HepG2 (cell line): Measurements from ENCODE around the gene NAGA. TPM values are rescaled to one million over a fixed set of nuclear protein-coding genes. Genes with fewer than 3 reads are reported as not detected.

Experiments used
- ATAC-seq: fragments of 200-7000 bp; cut with Tn5 transposase; 3 replicates; pipeline ENCODE4 v1.9.1; 2020; ENCODE audit warnings: mild to moderate bottlenecking, moderate library complexity
- BruUV-seq: library from RNA; stranded (reverse); fragments of 400-500 nt; replicated peaks from 2 replicates; lab custom pipeline; 2021; lab: Mats Ljungman, UMichigan
- CTCF ChIA-PET: fragments of 300-600 bp; formaldehyde crosslinking; extraction: SDS; loops from one replicate; lab custom pipeline; 2021; ENCODE audit warnings: low total read pairs, inconsistent platforms, low intra/inter-chr PET ratio; lab: Yijun Ruan, JAX
- POLR2A ChIA-PET: fragments of 350-600 bp; sonication (Branson Sonifier 250); formaldehyde crosslinking; loops from one replicate; lab custom pipeline; 2020; ENCODE audit warnings: antibody characterized with exemption, inconsistent platforms; lab: Yijun Ruan, JAX
- DNase-seq: peaks from one replicate; pipeline ENCODE4 v3.0.0-alpha.2; 2015; ENCODE audit warnings: low spot score
- FAIRE-seq: peaks from 3 replicates; lab custom pipeline; 2011; peaks lifted over from hg19 to GRCh38; lab: Jason Lieb, UNC
- H2AFZ ChIP-seq: one replicate; pipeline ENCODE4 v1.6.1; 2011; ENCODE audit warnings: low read length, inconsistent platforms
- H3K27ac ChIP-seq: fragments of 300-600 bp; 3 replicates; pipeline ENCODE4 v1.8.0; 2011; ENCODE audit warnings: mixed run types, mild to moderate bottlenecking, mixed read lengths, low read length, inconsistent platforms; ENCODE audit not compliant: insufficient read depth; ENCODE audit errors: extremely low read length
- H3K27me3 ChIP-seq, 2 experiments: fragments of 200-600 bp in 1 of 2; 2 replicates in 1 of 2; 3 replicates in 1 of 2; pipeline versions ENCODE4 v1.6.0 to v1.8.0; 2011; ENCODE audit warnings: low read length in 2 of 2, mild to moderate bottlenecking in 2 of 2, moderate library complexity in 2 of 2, inconsistent platforms in 1 of 2; ENCODE audit not compliant: insufficient read depth in 2 of 2, control insufficient read depth in 1 of 2
- H3K36me3 ChIP-seq, 2 experiments: fragments of 200-600 bp in 1 of 2; replicated peaks in 1 of 2; 2 replicates in 1 of 2; 3 replicates in 1 of 2; pipeline versions ENCODE4 v1.5.1 to v1.8.0; 2011; ENCODE audit warnings: low read length in 2 of 2, inconsistent platforms in 1 of 2; ENCODE audit not compliant: insufficient read depth in 2 of 2, control insufficient read depth in 1 of 2
- H3K4me1 ChIP-seq: 2 replicates; pipeline ENCODE4 v1.5.1; 2012; ENCODE audit warnings: low read length, inconsistent platforms; ENCODE audit not compliant: insufficient read depth
- H3K4me2 ChIP-seq: 2 replicates; pipeline ENCODE4 v1.6.0; 2011; ENCODE audit warnings: low read depth, low read length, inconsistent platforms
- H3K4me3 ChIP-seq, 3 experiments: fragments of 200-600 bp in 1 of 3; sonication (generic), shearing (Covaris generic) in 1 of 3; replicated peaks in 1 of 3; 2 replicates each; pipeline ENCODE4 v1.5.1; 2011 to 2016; ENCODE audit warnings: low read length in 3 of 3, inconsistent platforms in 2 of 3, low read depth in 2 of 3, mild to moderate bottlenecking in 2 of 3, control low read depth in 1 of 3, mixed read lengths in 1 of 3; ENCODE audit not compliant: insufficient read depth in 1 of 3
- H3K79me2 ChIP-seq: one replicate; pipeline ENCODE4 v1.6.1; 2011; ENCODE audit warnings: low read length, inconsistent platforms; ENCODE audit not compliant: insufficient read depth
- H3K9ac ChIP-seq: 2 replicates; pipeline ENCODE4 v1.6.0; 2011; ENCODE audit warnings: mild to moderate bottlenecking, low read depth, low read length, inconsistent platforms; ENCODE audit not compliant: insufficient read depth
- H3K9me3 ChIP-seq: 2 replicates; pipeline ENCODE4 v1.5.1; 2012; ENCODE audit warnings: mild to moderate bottlenecking, low read length
- H4K20me1 ChIP-seq: 2 replicates; pipeline ENCODE4 v1.6.0; 2011; ENCODE audit warnings: inconsistent platforms, mild to moderate bottlenecking, low read length, moderate library complexity; ENCODE audit not compliant: insufficient read depth
- GABPA ChIP-seq, 2 experiments: IDR thresholded peaks; 2 replicates each; pipeline ENCODE4 v1.6.1; 2011 to 2016; ENCODE audit warnings: low read depth in 2 of 2, low read length in 1 of 2, missing biosample characterization in 1 of 2, missing genetic modification characterization in 1 of 2
- SALL2 ChIP-seq: sonication (generic); formaldehyde crosslinking; IDR thresholded peaks from 2 replicates; pipeline ENCODE4 v1.8.1; 2023; ENCODE audit warnings: mild to moderate bottlenecking, missing genetic modification reagents, inconsistent platforms
- ZBTB42 ChIP-seq: sonication (generic); formaldehyde crosslinking; IDR thresholded peaks from 2 replicates; pipeline ENCODE4 v1.5.0; 2020; ENCODE audit warnings: mild to moderate bottlenecking, missing genetic modification reagents
- whole genome bisulfite sequencing: methylation state at CpG from one replicate; pipeline ENCODE4 v1.1.6; 2017; ENCODE audit warnings: low lambda C conversion rate; 5-methylcytosine and 5-hydroxymethylcytosine counted together
- in situ Hi-C: cut with HindIII; loops from 2 replicates; pipeline ENCODE4 v1.10.0; 2017; ENCODE audit warnings: low pct_unique_long_range_greater_than_20kb; ENCODE audit not compliant: extremely low pct_ligation_motif_present
- intact Hi-C: fragments of 100-400 bp; cut with micrococcal nuclease; formaldehyde crosslinking; loops from one replicate; pipeline ENCODE4 v1.10.0; 2022; ENCODE audit not compliant: unreplicated experiment
- polyA plus RNA-seq, 8 experiments: library from polyadenylated mRNA; depleted of rRNA in 3 of 8; stranded (reverse) in 7 of 8; unstranded in 1 of 8; fragments of >200 nt; fragmentation: Illumina TruSeq in 4 of 8; extraction: Trizol in 4 of 8; gene quantifications; 2 replicates each; pipeline versions ENCODE4 v1.2.1 to v1.2.3, GENCODE V29; 2011 to 2016; ENCODE audit warnings: low read depth in 4 of 8, missing spikeins in 1 of 8, mixed read lengths in 1 of 8; ENCODE audit not compliant: insufficient read depth in 1 of 8
- total RNA-seq, 5 experiments: library from RNA; depleted of rRNA; stranded (reverse); fragments of >200 nt; fragmentation: Illumina TruSeq; extraction: Trizol; gene quantifications; 2 replicates each; pipeline ENCODE4 v1.2.3, GENCODE V29; 2016; ENCODE audit warnings: low read depth in 1 of 5
- TF ChIP-seq, protein P1 (sequence below): sonication (generic); formaldehyde crosslinking; IDR thresholded peaks from 2 replicates; pipeline ENCODE4 v1.4.0; 2020; ENCODE audit warnings: mild to moderate bottlenecking, low read depth, missing genetic modification reagents

The NAGA gene
- total and polyA plus RNA-seq, 2 of the 13 experiments (the other 11 are each of a cell fraction or from before 2014, with no cell fraction given), result 15.1 to 23.4 TPM

DNA sequence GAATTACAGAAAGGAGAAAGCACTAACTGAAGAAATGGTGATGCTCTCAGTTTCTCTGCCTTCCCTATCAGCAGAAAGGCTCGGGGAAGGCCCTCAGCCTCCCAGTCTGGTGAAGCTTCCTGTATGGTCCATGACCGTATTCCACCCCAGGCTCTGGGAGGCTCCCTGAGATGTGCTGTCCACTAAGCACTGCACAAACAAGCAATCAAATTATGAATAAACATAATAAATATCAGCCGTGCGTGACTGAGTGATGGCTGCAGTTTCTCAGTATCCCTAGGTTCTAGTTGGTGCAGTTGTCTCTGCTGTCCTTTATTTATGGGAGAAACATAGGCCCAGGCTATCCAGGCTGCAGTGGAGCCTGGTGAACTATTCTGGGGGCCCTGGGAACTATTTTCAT, 12.5 kb upstream of the NAGA start:
- in situ Hi-C loops, result no loop called here
- DNase-seq (no peak), FAIRE-seq (no peak), ATAC-seq (no peak)
- Histone ChIP-seq H4K20me1 (0 out of 2 replicates have a peak, but pooled peaks cover 3% of the 10 kb centered on the region), H3K9ac (no peak overlapping the region), H2AFZ (no peak overlapping the region), H3K4me1 (peaks cover 18% of the 10 kb centered on the region), H3K36me3 (peaks cover 10 to 46% of the 10 kb centered on the region in 2 experiments), H3K79me2 (peaks cover 13% of the 10 kb centered on the region), H3K27ac (no peak overlapping the region), H3K27me3 (no peaks in the 10 kb centered on the region; a peak in 1 of 5 replicates), H3K4me3 (no peak overlapping the region), H3K9me3 (no peaks in the 10 kb centered on the region), H3K4me2 (no peak overlapping the region)
- ChIA-PET POLR2A (no interaction called here), CTCF (no interaction called here)
- WGBS, result 86% methylated on average over 4 of the region's 4 CpGs
- no TSS peak for BruUV-seq
- intact Hi-C loops, result no loop called here
- no peak for TF ChIP-seq SALL2 (CRISPR knock-in tag)

GRCh38 chr22:42080287-42080686, 9.7 kb upstream of the NAGA start:
- Histone ChIP-seq H3K9me3 (no peaks in the 10 kb centered on the region), H3K4me1 (peaks cover 22% of the 10 kb centered on the region), H3K4me3 (peak overlapping the region; percentile 78 to 88 (median 87)), H3K36me3 (peaks cover 2 to 28% of the 10 kb centered on the region in 2 experiments; a peak in 3 of 5 replicates), H4K20me1 (no peaks in the 10 kb centered on the region), H3K27me3 (no peaks in the 10 kb centered on the region; a peak in 1 of 5 replicates), H3K27ac (peak overlapping the region; percentile 91), H2AFZ (no peak overlapping the region), H3K79me2 (peaks cover 11% of the 10 kb centered on the region), H3K9ac (peak overlapping the region; percentile 93), H3K4me2 (peak overlapping the region; percentile 100)
- POLR2A ChIA-PET, result interaction anchor here (0.6 to 3.8 kb wide), 5 partner anchors 10 to 133 kb away, joined by 3 to 89 read pairs (median 3); partner anchors contain the start of genes NAGA and NDUFA6
- in situ Hi-C loops, result no loop called here
- no TSS peak for BruUV-seq
- WGBS, result 1% methylated on average over 14 of the region's 14 CpGs
- CTCF ChIA-PET, result interaction anchor here (1.3 kb wide), 1 partner anchor 11 kb away, joined by 3 read pairs; the partner anchor contains the start of gene NDUFA6
- DNase-seq (no peak), FAIRE-seq (peak; percentile 26), ATAC-seq (peak; percentile 21)
- no peak for TF ChIP-seq GABPA (IDR thresholded peaks at IDR 0.05; ENCODE audit: low read depth, low read length)
- peak; percentile 38; the same call in 1 of the 2 replicates for TF ChIP-seq GABPA (CRISPR knock-in tag; IDR thresholded peaks at IDR 0.05; ENCODE audit: low read depth)
- no peak for TF ChIP-seq ZBTB42 (CRISPR knock-in tag)
- TF ChIP-seq, protein P1, sequence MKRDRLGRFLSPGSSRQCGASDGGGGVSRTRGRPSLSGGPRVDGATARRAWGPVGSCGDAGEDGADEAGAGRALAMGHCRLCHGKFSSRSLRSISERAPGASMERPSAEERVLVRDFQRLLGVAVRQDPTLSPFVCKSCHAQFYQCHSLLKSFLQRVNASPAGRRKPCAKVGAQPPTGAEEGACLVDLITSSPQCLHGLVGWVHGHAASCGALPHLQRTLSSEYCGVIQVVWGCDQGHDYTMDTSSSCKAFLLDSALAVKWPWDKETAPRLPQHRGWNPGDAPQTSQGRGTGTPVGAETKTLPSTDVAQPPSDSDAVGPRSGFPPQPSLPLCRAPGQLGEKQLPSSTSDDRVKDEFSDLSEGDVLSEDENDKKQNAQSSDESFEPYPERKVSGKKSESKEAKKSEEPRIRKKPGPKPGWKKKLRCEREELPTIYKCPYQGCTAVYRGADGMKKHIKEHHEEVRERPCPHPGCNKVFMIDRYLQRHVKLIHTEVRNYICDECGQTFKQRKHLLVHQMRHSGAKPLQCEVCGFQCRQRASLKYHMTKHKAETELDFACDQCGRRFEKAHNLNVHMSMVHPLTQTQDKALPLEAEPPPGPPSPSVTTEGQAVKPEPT (CRISPR knock-in tag), result 0 out of 2 replicates have a peak, but pooled peaks have one; percentile 13
- intact Hi-C loops, result loop anchor here (1.0 kb wide), 1 partner anchor 10 kb away; the partner anchor contains the start of gene NDUFA6
